Measurements from ENCODE around the gene RIMBP3B.
"Not testable (repeated sequence)": the region's sequence is repeated elsewhere in the genome, so short reads cannot be mapped to it uniquely, and the experiment has no call there.

GRCh38 chr22:21384468-21385357 lies 1.2 kb downstream of the RIMBP3B start:
- not testable (repeated sequence) for TF ChIP-seq POLR2A, CTCF (IDR thresholded peaks at IDR 0.05)
